GM19328 (cell line): ENCODE measurements around the gene MAP1B.

Experiments used
- ATAC-seq: cut with Tn5 transposase; IDR thresholded peaks from one replicate; pipeline ENCODE4 v1.9.1; 2021; ENCODE audit warnings: mild to moderate bottlenecking, moderate library complexity; ENCODE audit not compliant: unreplicated experiment

The MAP1B gene

GRCh38 chr5:72093824-72094223 is 13.5 kb upstream of the MAP1B start:
- ATAC-seq = no peak

GRCh38 chr5:72096602-72097188 is 10.6 kb upstream of the MAP1B start:
- ATAC-seq = no peak

- ATAC-seq = no peak
These were observed 5.4 kb upstream of the MAP1B start for GRCh38 chr5:72101828-72102227.

GRCh38 chr5:72106817-72107130 is 501 bp upstream of the MAP1B start:
- ATAC-seq = no peak

- no peak for ATAC-seq
These were observed 576 bp downstream of the MAP1B start for GRCh38 chr5:72107901-72108201.

GRCh38 chr5:72108202-72109061 is 1.2 kb downstream of the MAP1B start:
- no peak for ATAC-seq

- ATAC-seq = no peak
These were observed 1.8 kb downstream of the MAP1B start for GRCh38 chr5:72109062-72109411.

- no peak for ATAC-seq
These were observed 2.4 kb downstream of the MAP1B start for GRCh38 chr5:72109625-72110024.

- ATAC-seq = no peak
These were observed 3.2 kb downstream of the MAP1B start for GRCh38 chr5:72110394-72111013.

- no peak for ATAC-seq
These were observed 5.1 kb downstream of the MAP1B start for GRCh38 chr5:72112389-72112788.

- ATAC-seq = no peak
These were observed 7.4 kb downstream of the MAP1B start for GRCh38 chr5:72114629-72115028.

- no peak for ATAC-seq
These were observed 8.0 kb downstream of the MAP1B start for GRCh38 chr5:72115296-72115695.

GRCh38 chr5:72117307-72117706 is 10.0 kb downstream of the MAP1B start:
- ATAC-seq = no peak

GRCh38 chr5:72121052-72121779 is 13.9 kb downstream of the MAP1B start:
- ATAC-seq = no peak

GRCh38 chr5:72121780-72122445 is 14.6 kb downstream of the MAP1B start:
- ATAC-seq = no peak

GRCh38 chr5:72122602-72123001 is 15.3 kb downstream of the MAP1B start:
- no peak for ATAC-seq

GRCh38 chr5:72123764-72124376 is 16.6 kb downstream of the MAP1B start:
- ATAC-seq = no peak

GRCh38 chr5:72125271-72125940 is 18.1 kb downstream of the MAP1B start:
- ATAC-seq = no peak

GRCh38 chr5:72125941-72126620 is 18.8 kb downstream of the MAP1B start:
- ATAC-seq = no peak

- ATAC-seq = no peak
These were observed 19.5 kb downstream of the MAP1B start for GRCh38 chr5:72126796-72127195.
